Stomach smooth muscle (tissue), 2 donors: ENCODE results near the gene TUBG1.
"Not testable (repeated sequence)": the region's sequence is repeated elsewhere in the genome, so short reads cannot be mapped to it uniquely, and the experiment has no call there.

Source experiments
- H3K27ac ChIP-seq: one replicate; pipeline ENCODE4 v1.7.0; 2013; ENCODE audit warnings: mild to moderate bottlenecking, low read length, inconsistent platforms
- H3K27me3 ChIP-seq, 2 donors: one replicate each; pipeline ENCODE4 v1.7.0; 2013; ENCODE audit warnings: low read length in 2 of 2; ENCODE audit not compliant: insufficient read depth in 2 of 2, control insufficient read depth in 1 of 2
- H3K36me3 ChIP-seq, 2 donors: one replicate each; pipeline ENCODE4 v1.7.0; 2013; ENCODE audit warnings: low read length in 2 of 2; ENCODE audit not compliant: control insufficient read depth in 2 of 2, insufficient read depth in 2 of 2
- H3K4me1 ChIP-seq: one replicate; pipeline ENCODE4 v1.7.0; 2013; ENCODE audit warnings: low read length; ENCODE audit not compliant: control insufficient read depth, insufficient read depth
- H3K4me3 ChIP-seq, 2 donors: one replicate each; pipeline ENCODE4 v1.7.0; 2013; ENCODE audit warnings: low read length in 2 of 2
- H3K9ac ChIP-seq, 2 donors: one replicate each; pipeline ENCODE4 v1.7.0; 2013; ENCODE audit warnings: low read length in 2 of 2, mild to moderate bottlenecking in 1 of 2
- H3K9me3 ChIP-seq, 2 donors: one replicate each; pipeline ENCODE4 v1.7.0; 2013; ENCODE audit warnings: low read length in 2 of 2; ENCODE audit not compliant: control insufficient read depth in 2 of 2
- donor health status: healthy.
- donor health status: Pancreatic carcinoma.

Gene TUBG1

DNA sequence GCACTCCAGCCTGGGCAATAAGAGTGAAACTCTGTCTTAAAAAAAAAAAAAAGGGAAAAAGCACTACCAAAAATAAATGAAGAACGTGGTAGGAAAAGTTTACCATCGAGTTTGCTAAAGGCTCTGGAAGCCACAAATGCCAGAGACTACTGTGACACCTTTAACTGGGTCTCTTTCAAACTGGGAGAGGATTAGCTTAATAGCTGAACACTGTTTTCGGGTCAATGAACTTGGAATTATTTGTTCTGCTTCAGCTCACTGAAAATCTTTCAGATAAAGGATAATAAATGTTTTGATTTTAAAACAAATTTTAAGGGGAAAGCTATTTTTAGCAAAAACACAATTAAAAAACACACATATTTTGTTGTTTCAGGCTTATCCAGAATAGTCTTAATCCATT, 1.7 kb upstream of the TUBG1 start:
- H3K9ac ChIP-seq, result peak overlapping the region; percentile 94 to 96
- no peak overlapping the region for H3K27ac ChIP-seq
- no peaks in the 10 kb centered on the region for H3K27me3 ChIP-seq
- peak overlapping the region; percentile 98 for H3K4me3 ChIP-seq
- peaks cover 9 to 11% of the 10 kb centered on the region in 2 donors for H3K36me3 ChIP-seq
- H3K9me3 ChIP-seq, result no peaks in the 10 kb centered on the region
- H3K4me1 ChIP-seq, result peaks cover 28% of the 10 kb centered on the region

DNA sequence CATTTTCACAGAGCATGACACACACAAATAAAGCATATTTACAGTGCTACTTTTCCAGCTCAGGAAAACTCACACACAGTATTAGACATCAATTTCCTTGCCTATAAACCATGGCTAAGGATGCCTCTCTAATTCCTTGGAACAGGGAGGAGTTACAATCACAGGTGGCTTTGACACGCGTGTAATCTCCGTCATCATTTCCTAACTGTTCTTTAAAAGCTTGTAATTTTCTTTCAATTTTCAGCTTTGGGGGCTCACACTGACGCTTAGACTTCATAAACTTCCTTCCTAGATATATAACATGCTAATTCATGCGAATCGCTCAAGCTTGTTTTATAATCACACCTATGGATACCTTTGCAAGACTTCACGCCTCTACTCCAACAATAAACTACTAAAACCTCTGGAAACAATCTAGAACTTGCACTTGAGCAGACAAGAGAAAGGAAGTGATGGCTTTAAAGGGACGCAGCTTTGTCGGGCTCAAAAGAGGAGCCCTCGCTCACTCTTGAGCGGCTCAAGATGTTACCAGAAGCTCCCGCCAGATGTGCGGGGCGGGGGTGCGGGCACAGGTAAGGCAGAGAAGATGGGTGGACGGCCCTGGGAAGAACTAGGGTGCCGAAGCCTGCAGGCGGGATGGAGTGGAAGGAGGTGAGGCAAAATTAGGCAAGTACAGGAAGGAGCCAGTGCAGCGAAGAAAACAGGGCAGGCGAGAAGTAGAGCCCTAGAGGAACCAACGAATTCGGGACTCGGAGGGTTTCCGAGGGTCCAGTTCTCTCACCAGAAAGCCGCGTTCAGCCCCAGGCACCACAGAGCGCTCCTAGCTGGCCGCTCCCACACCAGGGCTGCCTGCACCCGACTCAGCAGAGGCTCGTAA, 940 bp upstream of the TUBG1 start:
- Histone ChIP-seq H3K27ac (peak overlapping the region; percentile 88), H3K4me3 (peak overlapping the region; percentile 98), H3K4me1 (peaks cover 28% of the 10 kb centered on the region), H3K36me3 (peaks cover 11 to 15% of the 10 kb centered on the region in 2 donors), H3K27me3 (no peaks in the 10 kb centered on the region), H3K9me3 (no peaks in the 10 kb centered on the region), H3K9ac (peak overlapping the region; percentile 94 to 96)

DNA sequence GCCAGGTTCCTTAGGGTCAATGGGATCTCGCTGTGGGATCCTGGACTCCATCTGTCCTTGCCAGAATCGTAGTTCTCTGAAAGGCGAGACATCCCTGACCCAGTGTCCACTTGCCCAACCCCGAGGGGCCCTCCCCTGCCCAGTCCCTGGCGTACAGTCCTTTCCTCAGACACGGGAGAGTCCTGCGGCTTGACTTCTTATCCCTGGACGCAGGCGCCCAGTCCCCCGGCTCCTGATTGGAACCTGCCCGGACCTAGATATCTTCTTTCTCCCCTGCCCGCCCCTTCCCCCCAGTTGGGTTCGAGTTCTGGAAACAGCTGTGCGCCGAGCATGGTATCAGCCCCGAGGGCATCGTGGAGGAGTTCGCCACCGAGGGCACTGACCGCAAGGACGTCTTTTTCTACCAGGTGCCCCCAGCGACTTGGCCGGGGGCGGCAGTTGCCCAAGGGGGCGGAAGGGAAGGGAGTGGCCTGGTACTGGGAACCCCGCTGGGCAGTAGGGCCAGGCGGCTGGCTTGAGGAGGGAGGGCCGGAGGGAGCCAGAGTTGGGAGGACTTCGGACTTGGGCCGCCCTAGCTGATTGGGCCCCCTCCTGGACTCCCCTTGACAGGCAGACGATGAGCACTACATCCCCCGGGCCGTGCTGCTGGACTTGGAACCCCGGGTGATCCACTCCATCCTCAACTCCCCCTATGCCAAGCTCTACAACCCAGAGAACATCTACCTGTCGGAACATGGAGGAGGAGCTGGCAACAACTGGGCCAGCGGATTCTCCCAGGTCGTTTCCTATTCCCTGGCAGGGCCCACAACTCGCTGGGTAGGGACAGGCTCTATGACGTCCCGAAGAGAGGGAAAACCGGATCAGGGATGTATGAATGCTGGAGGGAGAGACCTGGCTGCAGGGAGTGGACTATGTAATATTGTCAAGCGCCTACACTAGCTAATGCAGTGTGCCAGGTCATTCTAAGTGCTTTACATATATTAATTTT, 625 bp downstream of the TUBG1 start:
- H3K27ac ChIP-seq, result peak overlapping the region; percentile 70

DNA sequence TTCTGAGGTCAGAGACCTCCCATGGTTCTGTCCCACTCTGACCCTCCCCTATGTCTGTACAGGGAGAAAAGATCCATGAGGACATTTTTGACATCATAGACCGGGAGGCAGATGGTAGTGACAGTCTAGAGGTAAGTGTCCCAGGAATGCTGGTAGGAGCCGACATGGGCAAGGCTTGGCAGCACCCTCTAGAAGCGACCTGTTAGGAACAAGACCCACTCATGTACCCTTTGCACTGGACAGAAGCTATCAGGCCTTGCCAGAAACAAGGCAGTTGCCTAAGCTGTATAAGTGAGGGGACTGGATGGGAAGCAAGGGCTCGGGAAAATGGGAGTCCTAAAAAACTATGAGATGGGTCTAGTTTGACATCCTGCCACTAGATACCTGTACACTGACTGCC, 2.5 kb downstream of the TUBG1 start:
- Histone ChIP-seq H3K4me1 (peaks cover 19% of the 10 kb centered on the region), H3K9ac (no peak overlapping the region), H3K9me3 (no peaks in the 10 kb centered on the region), H3K4me3 (no peak overlapping the region), H3K27ac (no peak overlapping the region), H3K27me3 (no peaks in the 10 kb centered on the region), H3K36me3 (peaks cover 31% of the 10 kb centered on the region in 2 donors)

More for the DNA sequence above, 625 bp downstream of the TUBG1 start:
- Histone ChIP-seq H3K36me3 (peaks cover 23 to 26% of the 10 kb centered on the region in 2 donors), H3K9ac (peak overlapping the region; percentile 69 to 85), H3K4me3 (peak overlapping the region; percentile 72 to 98), H3K4me1 (peaks cover 24% of the 10 kb centered on the region)
- H3K27me3 ChIP-seq, H3K9me3 ChIP-seq: not testable (repeated sequence)

DNA sequence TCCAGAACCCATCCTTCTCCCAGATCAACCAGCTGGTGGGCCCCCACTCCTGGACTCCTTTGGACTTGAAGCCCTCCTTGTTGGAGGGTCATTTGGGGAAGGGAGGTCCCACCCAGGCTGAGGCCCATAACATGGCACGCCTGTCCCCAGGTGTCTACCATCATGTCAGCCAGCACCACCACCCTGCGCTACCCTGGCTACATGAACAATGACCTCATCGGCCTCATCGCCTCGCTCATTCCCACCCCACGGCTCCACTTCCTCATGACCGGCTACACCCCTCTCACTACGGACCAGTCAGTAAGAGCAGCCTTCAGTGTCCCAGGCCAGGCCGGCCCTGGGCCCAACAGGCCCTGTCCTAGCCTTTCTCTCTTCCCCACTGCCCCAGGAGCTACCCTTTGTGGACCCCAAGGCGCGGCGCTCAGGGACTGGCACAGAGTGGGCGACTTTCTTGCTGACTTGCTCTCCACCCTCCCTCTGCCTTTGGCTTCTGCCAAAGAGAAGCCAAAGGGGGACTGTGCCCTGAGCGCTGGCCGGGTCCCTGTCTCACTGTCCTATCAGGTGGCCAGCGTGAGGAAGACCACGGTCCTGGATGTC, 4.3 kb downstream of the TUBG1 start:
- Histone ChIP-seq H3K36me3 (peaks cover 31% of the 10 kb centered on the region in 2 donors), H3K4me1 (peaks cover 19% of the 10 kb centered on the region), H3K4me3 (no peak overlapping the region), H3K27me3 (no peaks in the 10 kb centered on the region), H3K9ac (no peak overlapping the region), H3K27ac (no peak overlapping the region), H3K9me3 (no peaks in the 10 kb centered on the region)

DNA sequence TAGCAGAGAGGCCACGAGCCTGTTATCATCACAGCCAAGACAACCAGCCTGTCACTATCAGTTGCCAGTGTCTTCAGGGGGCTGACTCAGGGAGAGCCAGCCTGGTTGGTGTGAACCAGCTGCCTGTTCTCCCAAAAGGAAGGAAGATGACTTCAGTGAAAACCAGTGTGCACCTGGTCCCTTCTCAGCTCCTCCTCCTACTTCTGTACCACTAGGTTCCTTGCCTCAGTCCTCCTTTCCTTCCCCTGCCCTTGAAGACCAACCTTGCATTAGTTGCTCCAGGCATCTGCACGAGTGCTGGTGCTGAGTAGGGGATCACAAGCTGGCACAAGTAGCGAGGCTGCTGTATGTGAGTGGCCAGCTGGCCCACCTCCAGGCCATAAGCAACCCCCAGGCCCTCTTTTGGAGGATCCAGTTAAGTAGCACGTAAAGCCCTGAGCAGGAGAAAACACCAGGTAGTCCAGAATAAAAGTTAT, 8.5 kb downstream of the TUBG1 start:
- Histone ChIP-seq H3K27ac (peak overlapping the region; percentile 6), H3K9ac (peak overlapping the region; percentile 30 to 51), H3K27me3 (no peaks in the 10 kb centered on the region), H3K36me3 (peaks cover 18 to 22% of the 10 kb centered on the region in 2 donors), H3K4me1 (peaks cover 14% of the 10 kb centered on the region), H3K4me3 (no peak overlapping the region), H3K9me3 (no peaks in the 10 kb centered on the region)

DNA sequence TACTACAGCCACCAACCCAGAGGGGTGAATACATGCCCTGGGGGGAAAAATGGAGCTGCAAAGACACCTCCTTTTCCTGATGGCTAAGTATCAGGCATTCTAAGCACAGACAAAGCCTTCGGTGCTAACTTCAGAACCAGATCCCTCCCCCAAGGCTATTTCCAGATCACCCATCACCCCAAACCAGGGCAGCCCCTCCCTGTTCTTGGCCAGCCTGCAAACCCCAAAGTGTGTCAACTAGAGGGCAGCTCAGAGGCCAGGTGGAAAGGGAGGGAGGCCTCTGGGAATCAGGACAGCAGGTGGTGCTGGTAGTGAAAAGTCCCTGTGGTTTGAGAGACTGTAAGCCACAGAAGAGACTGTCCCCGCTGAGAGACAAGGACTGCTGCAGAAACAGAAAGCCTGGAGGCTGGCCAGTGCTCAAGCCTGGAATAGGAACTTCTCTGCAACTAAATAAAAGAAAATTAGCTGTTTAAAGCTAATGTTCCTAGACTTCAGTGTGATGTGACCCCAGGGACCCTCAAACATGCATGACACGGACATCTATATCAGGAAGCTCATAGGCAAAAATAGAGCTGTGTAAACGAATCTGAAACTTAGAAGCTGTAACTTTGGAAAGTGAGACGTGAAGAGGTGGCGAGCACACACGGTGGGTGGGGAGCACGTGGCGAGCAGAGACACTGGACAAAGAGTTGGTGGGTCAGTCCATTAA, 9.1 kb downstream of the TUBG1 start:
- H3K36me3 ChIP-seq, result peaks cover 15 to 19% of the 10 kb centered on the region in 2 donors
- H3K9me3 ChIP-seq, result no peaks in the 10 kb centered on the region
- no peaks in the 10 kb centered on the region for H3K27me3 ChIP-seq
- H3K27ac ChIP-seq, result peak overlapping the region; percentile 6
- peak overlapping the region in 1 of 2 donors; percentile 35 for H3K4me3 ChIP-seq
- peak overlapping the region; percentile 30 to 51 for H3K9ac ChIP-seq
- peaks cover 14% of the 10 kb centered on the region for H3K4me1 ChIP-seq

DNA sequence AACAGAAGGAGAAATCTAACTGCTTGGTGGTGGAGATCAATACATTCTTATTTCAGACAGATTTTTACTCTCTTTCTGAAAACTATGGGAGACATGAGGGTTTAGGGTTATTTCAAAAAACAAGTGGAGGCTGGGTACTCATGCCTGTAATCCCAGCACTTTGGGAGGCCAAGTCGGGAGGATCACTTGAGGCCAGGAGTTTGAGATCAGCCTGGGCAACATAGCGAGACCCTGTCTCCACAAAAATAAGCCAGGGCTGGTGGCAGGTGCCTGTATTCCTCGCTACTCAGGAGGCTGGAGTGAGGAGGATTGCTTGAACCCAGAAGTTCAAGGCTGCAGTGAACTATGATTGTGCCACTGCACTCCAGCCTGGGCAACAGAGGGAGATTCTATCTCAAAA, 12.5 kb downstream of the TUBG1 start:
- H3K9ac ChIP-seq, H3K27me3 ChIP-seq, H3K27ac ChIP-seq, H3K36me3 ChIP-seq, H3K4me3 ChIP-seq, H3K9me3 ChIP-seq: not testable (repeated sequence)
- H3K4me1 ChIP-seq, result peaks cover 14% of the 10 kb centered on the region

DNA sequence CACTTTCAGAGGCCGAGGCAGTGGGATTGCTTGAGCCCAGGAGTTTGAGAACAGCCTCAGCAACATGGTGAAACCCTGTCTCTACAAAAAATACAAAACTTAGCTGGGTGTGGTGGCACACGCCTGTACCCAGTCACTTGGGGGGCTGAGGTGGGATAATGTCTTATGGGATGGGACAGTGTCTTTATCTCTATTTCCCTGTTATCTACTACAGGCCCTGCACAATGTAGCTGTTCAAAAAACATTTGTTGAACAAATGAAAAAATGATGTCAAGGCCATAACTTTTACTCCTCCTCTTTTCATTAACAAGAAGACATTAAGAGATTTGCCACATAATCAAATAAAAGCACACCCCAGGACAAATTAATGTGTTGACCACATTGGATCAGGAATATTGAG, 13.8 kb downstream of the TUBG1 start:
- H3K4me1 ChIP-seq, result peaks cover 8% of the 10 kb centered on the region
- H3K27me3 ChIP-seq, result no peaks in the 10 kb centered on the region
- no peaks in the 10 kb centered on the region for H3K9me3 ChIP-seq
- no peak overlapping the region for H3K27ac ChIP-seq
- H3K4me3 ChIP-seq, result no peak overlapping the region
- no peaks in the 10 kb centered on the region for H3K36me3 ChIP-seq
- no peak overlapping the region for H3K9ac ChIP-seq
